ENCODE data around the gene MTA3. TPM values are rescaled to one million over a fixed set of nuclear protein-coding genes. Genes with fewer than 3 reads are reported as not detected.

The MTA3 gene
- total RNA-seq, 2 donors from 2014 or later, result 23.0 to 30.8 TPM

- ATAC-seq (ENCODE audit: insufficient number of reproducible peaks, low FRiP score, low read depth), result no peak
Observed at GRCh38 chr2:42537493-42537892, 30.9 kb upstream of the MTA3 start.

GRCh38 chr2:42542871-42543270 lies 25.6 kb upstream of the MTA3 start:
- TF ChIP-seq CTCF (IDR thresholded peaks at IDR 0.05), result no peak
- H3K4me1 ChIP-seq (ENCODE audit: control insufficient read depth in 1 of 2, low read depth in 2 of 2), result no peaks in the 10 kb centered on the region
- no peaks in the 10 kb centered on the region for H3K36me3 ChIP-seq
- no peak overlapping the region for H3K4me3 ChIP-seq
- H3K27ac ChIP-seq, result no peak overlapping the region
- DNase-seq (ENCODE audit: low spot score) (no peak), ATAC-seq (ENCODE audit: insufficient number of reproducible peaks, low FRiP score, low read depth) (no peak)
- no peaks in the 10 kb centered on the region for H3K9me3 ChIP-seq
- no peaks in the 10 kb centered on the region for H3K27me3 ChIP-seq (replicated peaks; ENCODE audit: insufficient read depth)

More at GRCh38 chr2:42537493-42537892, 30.9 kb upstream of the MTA3 start:
- no peak for TF ChIP-seq CTCF (IDR thresholded peaks at IDR 0.05)
- no peak for DNase-seq (ENCODE audit: low spot score)
- Histone ChIP-seq H3K9me3 (no peaks in the 10 kb centered on the region), H3K36me3 (no peaks in the 10 kb centered on the region), H3K4me1 (ENCODE audit: control insufficient read depth in 1 of 2, low read depth in 2 of 2) (no peaks in the 10 kb centered on the region), H3K27ac (no peak overlapping the region), H3K4me3 (no peak overlapping the region), H3K27me3 (replicated peaks; ENCODE audit: insufficient read depth) (no peaks in the 10 kb centered on the region)

GRCh38 chr2:42545023-42545721 lies 23.3 kb upstream of the MTA3 start:
- no peak for TF ChIP-seq CTCF (IDR thresholded peaks at IDR 0.05)
- DNase-seq (ENCODE audit: low spot score) (no peak), ATAC-seq (ENCODE audit: insufficient number of reproducible peaks, low FRiP score, low read depth) (no peak)
- Histone ChIP-seq H3K4me1 (ENCODE audit: control insufficient read depth in 1 of 2, low read depth in 2 of 2) (no peaks in the 10 kb centered on the region), H3K9me3 (no peaks in the 10 kb centered on the region), H3K4me3 (no peak overlapping the region), H3K27me3 (replicated peaks; ENCODE audit: insufficient read depth) (no peaks in the 10 kb centered on the region), H3K36me3 (no peaks in the 10 kb centered on the region), H3K27ac (no peak overlapping the region)

- no peak for TF ChIP-seq CTCF (IDR thresholded peaks at IDR 0.05)
- H3K27me3 ChIP-seq (replicated peaks; ENCODE audit: insufficient read depth), result no peaks in the 10 kb centered on the region
- DNase-seq (ENCODE audit: low spot score), result no peak
- no peaks in the 10 kb centered on the region for H3K4me1 ChIP-seq (ENCODE audit: control insufficient read depth in 1 of 2, low read depth in 2 of 2)
- H3K9me3 ChIP-seq, result no peaks in the 10 kb centered on the region
- no peak overlapping the region for H3K4me3 ChIP-seq
- ATAC-seq (ENCODE audit: insufficient number of reproducible peaks, low FRiP score, low read depth), result no peak
- no peaks in the 10 kb centered on the region for H3K36me3 ChIP-seq
- H3K27ac ChIP-seq, result no peak overlapping the region
Observed at GRCh38 chr2:42545841-42546390, 22.5 kb upstream of the MTA3 start.

- Histone ChIP-seq H3K4me3 (no peak overlapping the region), H3K36me3 (no peaks in the 10 kb centered on the region), H3K27ac (no peak overlapping the region), H3K27me3 (replicated peaks; ENCODE audit: insufficient read depth) (no peaks in the 10 kb centered on the region), H3K4me1 (ENCODE audit: control insufficient read depth in 1 of 2, low read depth in 2 of 2) (no peaks in the 10 kb centered on the region), H3K9me3 (no peaks in the 10 kb centered on the region)
- DNase-seq (ENCODE audit: low spot score) (no peak), ATAC-seq (ENCODE audit: insufficient number of reproducible peaks, low FRiP score, low read depth) (no peak)
- no peak for TF ChIP-seq CTCF (IDR thresholded peaks at IDR 0.05)
Observed at GRCh38 chr2:42547014-42547413, 21.4 kb upstream of the MTA3 start.
